GM12865 (cell line): Measurements from ENCODE around the gene RNF186.

Experiments used
- DNase-seq: peaks from one replicate; pipeline ENCODE4 v3.0.0; 2010; ENCODE audit warnings: low read depth
- H3K4me3 ChIP-seq: 2 replicates; pipeline ENCODE4 v1.5.1; 2011; ENCODE audit warnings: mild to moderate bottlenecking, low read depth, low read length, control low read depth
- TF ChIP-seq, protein P1 (sequence below): IDR thresholded peaks from 2 replicates; pipeline ENCODE4 v1.5.1; 2011; ENCODE audit warnings: low read length, control low read depth, low read depth, inconsistent platforms; ENCODE audit not compliant: insufficient read depth; ENCODE audit errors: missing control alignments

The RNF186 gene

DNA sequence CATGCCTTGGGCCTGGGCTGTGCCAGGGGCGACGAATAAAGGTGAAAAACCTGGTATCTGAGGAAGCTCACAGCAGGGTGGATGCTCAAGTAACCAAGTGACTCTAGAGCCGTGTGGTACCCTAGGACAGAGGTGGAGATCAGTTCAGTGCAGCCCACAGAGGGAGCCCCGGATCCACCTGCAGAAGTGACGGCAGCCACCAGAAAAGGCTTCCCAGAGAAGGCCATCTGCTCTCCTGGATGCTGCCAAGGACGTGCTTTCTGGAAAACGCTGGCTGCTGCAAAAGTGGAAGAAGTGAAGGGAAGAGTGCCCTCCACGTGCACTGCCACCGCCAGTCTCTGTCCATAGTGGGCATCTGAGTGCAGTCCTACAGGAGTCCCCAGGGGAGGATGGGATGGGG is 43.0 kb downstream of the RNF186 start:
- TF ChIP-seq, protein P1, sequence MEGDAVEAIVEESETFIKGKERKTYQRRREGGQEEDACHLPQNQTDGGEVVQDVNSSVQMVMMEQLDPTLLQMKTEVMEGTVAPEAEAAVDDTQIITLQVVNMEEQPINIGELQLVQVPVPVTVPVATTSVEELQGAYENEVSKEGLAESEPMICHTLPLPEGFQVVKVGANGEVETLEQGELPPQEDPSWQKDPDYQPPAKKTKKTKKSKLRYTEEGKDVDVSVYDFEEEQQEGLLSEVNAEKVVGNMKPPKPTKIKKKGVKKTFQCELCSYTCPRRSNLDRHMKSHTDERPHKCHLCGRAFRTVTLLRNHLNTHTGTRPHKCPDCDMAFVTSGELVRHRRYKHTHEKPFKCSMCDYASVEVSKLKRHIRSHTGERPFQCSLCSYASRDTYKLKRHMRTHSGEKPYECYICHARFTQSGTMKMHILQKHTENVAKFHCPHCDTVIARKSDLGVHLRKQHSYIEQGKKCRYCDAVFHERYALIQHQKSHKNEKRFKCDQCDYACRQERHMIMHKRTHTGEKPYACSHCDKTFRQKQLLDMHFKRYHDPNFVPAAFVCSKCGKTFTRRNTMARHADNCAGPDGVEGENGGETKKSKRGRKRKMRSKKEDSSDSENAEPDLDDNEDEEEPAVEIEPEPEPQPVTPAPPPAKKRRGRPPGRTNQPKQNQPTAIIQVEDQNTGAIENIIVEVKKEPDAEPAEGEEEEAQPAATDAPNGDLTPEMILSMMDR: no peak
- no peak for DNase-seq
- no peak overlapping the region for H3K4me3 ChIP-seq

DNA sequence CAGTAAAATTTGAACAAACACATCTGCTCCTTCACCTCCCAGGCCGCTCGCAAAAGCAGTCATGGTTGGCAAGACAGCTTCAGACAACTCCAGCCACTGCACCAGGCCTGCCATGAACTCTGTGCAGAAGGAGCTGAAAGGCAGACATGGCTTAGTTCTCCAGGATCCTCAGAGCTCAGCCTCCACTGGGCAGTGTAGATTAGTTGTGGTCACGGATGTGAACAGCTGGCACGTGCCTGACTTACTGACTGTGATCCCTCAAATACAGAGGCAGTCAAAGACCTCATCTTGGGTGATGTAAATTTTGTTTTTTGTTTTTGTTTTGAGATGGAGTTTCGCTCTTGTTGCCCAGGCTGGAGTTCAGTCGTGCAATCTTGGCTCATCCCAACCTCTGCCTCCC is 43.7 kb downstream of the RNF186 start:
- H3K4me3 ChIP-seq: no peak overlapping the region
- no peak for DNase-seq
- TF ChIP-seq, protein P1: no peak

DNA sequence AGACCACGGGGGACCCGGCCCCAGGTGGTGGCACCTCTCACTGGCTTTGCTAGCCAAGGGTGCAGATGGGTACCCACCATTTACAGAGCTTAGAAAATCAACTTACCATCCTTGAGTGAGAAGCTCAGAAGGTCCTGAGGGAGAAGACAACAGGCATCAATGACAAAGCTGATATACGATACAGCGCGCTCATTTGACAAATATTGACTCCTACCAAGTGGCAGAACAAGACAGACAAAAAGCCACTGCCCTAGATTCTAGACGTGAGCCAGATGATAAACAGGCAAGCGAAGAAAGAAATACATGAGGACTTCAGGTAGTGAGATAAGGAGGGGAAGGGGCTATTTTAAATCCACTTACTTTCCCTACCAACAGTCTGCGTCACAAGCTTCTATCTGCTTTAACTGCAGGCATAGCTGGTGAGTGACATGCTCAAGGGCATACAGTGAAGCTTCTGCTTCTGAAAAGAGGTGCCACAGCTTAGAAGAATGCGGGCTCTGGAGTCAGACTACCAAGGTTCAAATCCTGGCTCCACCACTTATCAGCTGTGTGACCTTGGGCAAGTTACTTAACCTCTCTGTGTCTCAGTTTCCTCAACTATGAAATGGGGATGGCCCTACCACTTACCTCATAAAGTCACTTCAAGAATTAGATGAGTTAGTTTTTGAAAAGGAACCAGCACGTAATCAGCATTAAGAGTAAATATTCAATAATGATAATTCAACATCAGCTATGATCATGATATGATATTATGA is 44.5 kb downstream of the RNF186 start:
- TF ChIP-seq, protein P1: no peak
- H3K4me3 ChIP-seq: no peak overlapping the region
- DNase-seq: no peak

DNA sequence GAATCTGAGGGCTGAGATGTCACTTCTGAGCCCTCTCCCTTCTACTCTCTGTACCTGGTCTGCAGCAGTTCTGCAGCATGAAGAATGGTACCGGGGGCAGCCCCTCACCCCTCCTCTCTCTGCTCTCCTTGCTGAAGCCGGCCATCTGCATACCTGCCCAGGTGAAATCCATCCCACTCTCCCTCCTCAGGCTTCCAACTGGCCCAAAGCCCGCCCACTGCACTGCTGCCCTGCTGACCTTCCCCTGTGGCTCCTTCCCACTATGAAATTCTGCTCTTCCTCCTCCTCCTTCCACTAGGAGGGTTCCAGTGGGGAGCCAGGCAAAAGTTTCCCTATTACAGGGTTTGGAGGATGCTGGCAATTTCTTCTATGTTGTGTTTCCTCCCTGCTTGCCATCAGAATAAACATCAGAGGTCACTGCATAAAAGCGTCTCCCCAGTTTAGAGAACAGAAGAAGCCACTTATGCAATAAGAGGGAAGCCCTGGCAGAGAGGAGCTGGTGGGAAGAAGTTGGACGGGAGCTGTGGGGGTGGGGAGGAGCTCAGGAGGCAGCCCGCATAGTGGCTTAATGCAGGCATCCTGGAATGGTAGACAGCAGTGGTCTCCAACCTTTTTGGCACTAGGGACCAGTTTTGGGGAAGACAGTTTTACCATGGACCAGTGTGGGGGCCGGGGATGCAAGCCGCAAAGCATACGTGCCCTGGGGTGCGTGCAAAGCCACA is 45.7 kb downstream of the RNF186 start:
- TF ChIP-seq, protein P1: no peak

DNA sequence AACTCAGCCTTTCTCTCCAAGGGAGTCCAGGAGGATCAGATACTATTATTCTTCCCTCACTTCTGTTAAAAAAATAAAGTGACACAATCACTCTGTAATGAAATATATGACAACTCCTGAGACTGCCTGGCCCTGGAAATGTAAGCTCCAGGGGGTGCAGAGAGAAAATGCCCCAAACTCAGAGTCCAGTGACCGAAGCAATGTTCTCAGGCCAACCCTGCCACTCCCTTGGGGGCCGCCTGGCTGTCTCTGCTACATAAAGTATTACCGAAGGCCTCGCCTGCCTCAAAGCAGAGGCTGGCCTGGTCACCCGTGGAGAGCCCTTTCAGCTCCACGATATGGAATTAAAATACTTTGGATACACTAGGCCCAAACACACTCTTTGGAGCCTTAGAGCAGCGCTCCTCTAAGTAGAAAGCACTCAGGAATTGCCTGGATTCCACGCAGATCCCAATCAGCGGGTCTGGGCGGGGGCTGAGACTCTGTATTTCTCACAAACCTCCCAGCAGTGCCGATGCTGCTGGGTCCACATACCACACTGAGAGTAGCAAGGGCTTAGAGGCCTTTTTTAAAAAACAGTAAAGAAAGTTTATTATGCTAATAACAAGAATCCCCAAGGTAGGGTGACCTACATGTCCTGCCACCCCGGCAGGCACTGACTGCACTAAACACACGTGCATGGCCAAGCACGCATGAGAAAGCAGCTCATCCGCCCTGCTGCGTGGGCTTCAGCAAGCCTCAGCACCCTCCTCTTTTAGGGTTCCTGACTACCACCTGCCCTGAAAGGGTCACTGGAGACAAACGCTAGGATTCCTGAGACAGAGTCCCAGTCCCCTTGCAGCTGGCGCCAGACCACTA is 46.5 kb downstream of the RNF186 start:
- DNase-seq: no peak
- TF ChIP-seq, protein P1: no peak
- no peak overlapping the region for H3K4me3 ChIP-seq

More for the DNA sequence above, 45.7 kb downstream of the RNF186 start:
- no peak for DNase-seq
- H3K4me3 ChIP-seq: no peak overlapping the region

DNA sequence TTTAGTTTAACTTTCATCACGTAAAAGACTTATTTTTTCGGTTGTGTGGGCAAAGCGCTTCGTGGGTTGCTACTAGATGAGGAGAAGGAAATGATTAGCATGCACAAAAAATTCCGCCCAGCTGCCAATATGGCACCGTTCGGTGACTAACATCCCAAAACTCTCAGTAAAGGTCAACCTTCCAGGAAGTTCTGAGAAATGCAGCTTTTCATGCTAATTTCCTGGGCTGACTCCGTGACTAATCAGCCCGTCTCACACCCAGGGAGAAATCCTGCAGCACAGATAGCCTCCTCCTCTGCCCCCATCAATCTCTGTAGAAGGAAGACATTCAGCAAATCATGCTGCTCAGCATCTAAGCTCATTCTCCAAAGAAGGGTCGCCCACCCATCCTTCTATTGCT is 49.5 kb downstream of the RNF186 start:
- no peak for DNase-seq
- no peak overlapping the region for H3K4me3 ChIP-seq
- TF ChIP-seq, protein P1: no peak
